NB4 (cell line): ENCODE data around the gene RPP30.
"Not testable (repeated sequence)": the region's sequence is repeated elsewhere in the genome, so short reads cannot be mapped to it uniquely, and the experiment has no call there.

Experiments
- DNase-seq: peaks from one replicate; pipeline ENCODE4 v3.0.0; 2010; ENCODE audit warnings: low read depth
- H3K4me3 ChIP-seq: one replicate; pipeline ENCODE4 v1.5.1; 2011; ENCODE audit warnings: mild to moderate bottlenecking, low read depth, low read length, moderate library complexity
- MYC ChIP-seq: IDR thresholded peaks from 2 replicates; pipeline ENCODE4 v1.6.1; 2011; ENCODE audit warnings: low read depth, low read length
- POLR2A ChIP-seq: IDR thresholded peaks from 2 replicates; pipeline ENCODE4 v1.6.1; 2011; ENCODE audit warnings: mild to moderate bottlenecking; ENCODE audit not compliant: insufficient read length; ENCODE audit errors: extremely low read depth
- TF ChIP-seq, protein P1 (sequence below): IDR thresholded peaks from one replicate; pipeline ENCODE4 v1.5.1; 2012; ENCODE audit warnings: low read depth, low read length
- TF ChIP-seq, protein P2 (sequence below): IDR thresholded peaks from 2 replicates; pipeline ENCODE4 v1.6.1; 2011; ENCODE audit warnings: low read depth, low read length

The RPP30 gene

DNA sequence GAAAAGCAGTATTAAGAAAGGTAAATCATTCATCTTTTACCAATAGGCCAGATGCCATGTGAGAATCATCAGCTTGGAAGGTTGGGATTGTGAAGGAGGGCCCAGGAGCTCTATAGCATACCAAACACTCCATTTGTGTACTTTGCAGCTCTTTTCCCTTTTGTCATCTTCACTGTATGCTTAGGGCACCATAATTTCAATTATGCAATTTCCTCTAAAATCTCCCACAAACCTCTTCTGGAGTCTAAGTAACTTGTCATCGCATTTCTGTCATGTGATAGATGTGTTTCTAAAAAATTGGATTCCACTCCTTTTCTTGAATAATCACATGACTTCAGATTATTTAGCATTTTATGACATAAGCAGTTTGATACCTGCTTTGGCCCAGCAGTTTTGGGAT lies 17.9 kb downstream of the RPP30 start:
- DNase-seq = no peak
- no peak overlapping the region for H3K4me3 ChIP-seq
- TF ChIP-seq, protein P1, sequence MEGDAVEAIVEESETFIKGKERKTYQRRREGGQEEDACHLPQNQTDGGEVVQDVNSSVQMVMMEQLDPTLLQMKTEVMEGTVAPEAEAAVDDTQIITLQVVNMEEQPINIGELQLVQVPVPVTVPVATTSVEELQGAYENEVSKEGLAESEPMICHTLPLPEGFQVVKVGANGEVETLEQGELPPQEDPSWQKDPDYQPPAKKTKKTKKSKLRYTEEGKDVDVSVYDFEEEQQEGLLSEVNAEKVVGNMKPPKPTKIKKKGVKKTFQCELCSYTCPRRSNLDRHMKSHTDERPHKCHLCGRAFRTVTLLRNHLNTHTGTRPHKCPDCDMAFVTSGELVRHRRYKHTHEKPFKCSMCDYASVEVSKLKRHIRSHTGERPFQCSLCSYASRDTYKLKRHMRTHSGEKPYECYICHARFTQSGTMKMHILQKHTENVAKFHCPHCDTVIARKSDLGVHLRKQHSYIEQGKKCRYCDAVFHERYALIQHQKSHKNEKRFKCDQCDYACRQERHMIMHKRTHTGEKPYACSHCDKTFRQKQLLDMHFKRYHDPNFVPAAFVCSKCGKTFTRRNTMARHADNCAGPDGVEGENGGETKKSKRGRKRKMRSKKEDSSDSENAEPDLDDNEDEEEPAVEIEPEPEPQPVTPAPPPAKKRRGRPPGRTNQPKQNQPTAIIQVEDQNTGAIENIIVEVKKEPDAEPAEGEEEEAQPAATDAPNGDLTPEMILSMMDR = no peak
- TF ChIP-seq, protein P2, sequence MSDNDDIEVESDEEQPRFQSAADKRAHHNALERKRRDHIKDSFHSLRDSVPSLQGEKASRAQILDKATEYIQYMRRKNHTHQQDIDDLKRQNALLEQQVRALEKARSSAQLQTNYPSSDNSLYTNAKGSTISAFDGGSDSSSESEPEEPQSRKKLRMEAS = no peak
- TF ChIP-seq POLR2A = no peak

DNA sequence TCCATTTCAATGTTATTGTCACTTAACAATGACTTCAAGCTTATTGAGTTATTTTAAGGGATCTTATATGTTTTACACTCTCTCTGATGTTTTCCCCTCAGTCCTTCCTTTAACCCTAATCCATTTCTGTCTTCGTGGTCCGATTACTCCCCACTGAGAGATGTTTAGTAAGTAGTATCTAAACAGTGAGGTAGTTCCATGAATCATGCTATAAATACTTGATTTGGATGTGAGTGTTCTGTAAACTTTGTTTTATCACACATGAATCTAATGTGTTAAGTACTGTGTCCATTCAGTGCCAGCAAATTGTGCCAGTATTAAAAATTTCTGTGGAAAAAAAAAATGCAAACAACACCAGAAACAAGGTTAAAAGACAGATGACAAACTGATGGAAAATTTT lies 18.6 kb downstream of the RPP30 start:
- no peak overlapping the region for H3K4me3 ChIP-seq
- no peak for DNase-seq
- no peak for TF ChIP-seq MYC

DNA sequence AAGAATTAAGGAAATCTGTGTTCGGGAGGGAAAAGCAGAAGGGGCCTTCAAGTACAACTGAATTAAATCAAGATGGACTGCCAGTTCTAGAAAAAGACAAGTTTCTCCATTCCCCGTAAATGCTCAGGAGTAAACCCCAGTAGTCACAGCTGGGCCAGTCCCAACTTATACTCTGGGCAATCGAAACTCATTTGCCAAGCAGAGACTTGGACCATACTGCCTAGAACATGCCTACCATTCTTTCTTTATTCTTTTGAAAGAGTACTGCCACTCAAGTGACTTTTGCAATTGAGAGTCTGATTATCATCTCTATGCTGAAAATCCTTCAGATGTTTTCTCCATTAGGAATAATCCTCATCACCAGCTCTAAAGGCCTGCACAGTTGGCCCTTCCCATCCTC lies 21.4 kb downstream of the RPP30 start:
- no peak for DNase-seq
- TF ChIP-seq POLR2A (no peak), MYC (no peak)
- TF ChIP-seq, protein P1 = no peak
- TF ChIP-seq, protein P2 = no peak
- H3K4me3 ChIP-seq = no peak overlapping the region

- not testable (repeated sequence) for DNase-seq, H3K4me3 ChIP-seq
These were observed 25.1 kb downstream of the RPP30 start for GRCh38 chr10:90896916-90897315.

DNA sequence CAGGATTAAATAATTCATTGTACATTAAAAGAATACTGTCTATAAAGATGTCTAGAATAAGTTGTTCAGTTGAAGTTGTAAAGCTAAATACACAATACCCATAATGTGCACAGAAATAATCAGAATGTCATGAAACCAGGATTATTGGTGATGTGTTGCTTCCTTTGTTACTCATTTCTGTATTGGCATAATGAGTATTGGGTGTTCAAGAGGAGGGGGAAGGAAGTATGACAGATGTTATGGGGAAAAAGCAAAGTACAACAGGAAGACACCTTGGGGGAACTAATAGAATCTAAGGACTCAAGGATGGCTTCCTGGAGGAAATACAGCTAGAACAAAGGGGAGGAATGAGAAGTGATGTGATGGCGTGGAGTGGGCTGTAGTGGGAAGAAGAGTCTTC lies 34.2 kb downstream of the RPP30 start:
- TF ChIP-seq POLR2A = no peak
- TF ChIP-seq, protein P1 = no peak
- TF ChIP-seq, protein P2 = no peak
- TF ChIP-seq MYC = no peak
- H3K4me3 ChIP-seq = no peak overlapping the region
- DNase-seq = no peak

- no peak for DNase-seq
- no peak overlapping the region for H3K4me3 ChIP-seq
- no peak for TF ChIP-seq MYC
These were observed 34.8 kb downstream of the RPP30 start for GRCh38 chr10:90906596-90906995.

DNA sequence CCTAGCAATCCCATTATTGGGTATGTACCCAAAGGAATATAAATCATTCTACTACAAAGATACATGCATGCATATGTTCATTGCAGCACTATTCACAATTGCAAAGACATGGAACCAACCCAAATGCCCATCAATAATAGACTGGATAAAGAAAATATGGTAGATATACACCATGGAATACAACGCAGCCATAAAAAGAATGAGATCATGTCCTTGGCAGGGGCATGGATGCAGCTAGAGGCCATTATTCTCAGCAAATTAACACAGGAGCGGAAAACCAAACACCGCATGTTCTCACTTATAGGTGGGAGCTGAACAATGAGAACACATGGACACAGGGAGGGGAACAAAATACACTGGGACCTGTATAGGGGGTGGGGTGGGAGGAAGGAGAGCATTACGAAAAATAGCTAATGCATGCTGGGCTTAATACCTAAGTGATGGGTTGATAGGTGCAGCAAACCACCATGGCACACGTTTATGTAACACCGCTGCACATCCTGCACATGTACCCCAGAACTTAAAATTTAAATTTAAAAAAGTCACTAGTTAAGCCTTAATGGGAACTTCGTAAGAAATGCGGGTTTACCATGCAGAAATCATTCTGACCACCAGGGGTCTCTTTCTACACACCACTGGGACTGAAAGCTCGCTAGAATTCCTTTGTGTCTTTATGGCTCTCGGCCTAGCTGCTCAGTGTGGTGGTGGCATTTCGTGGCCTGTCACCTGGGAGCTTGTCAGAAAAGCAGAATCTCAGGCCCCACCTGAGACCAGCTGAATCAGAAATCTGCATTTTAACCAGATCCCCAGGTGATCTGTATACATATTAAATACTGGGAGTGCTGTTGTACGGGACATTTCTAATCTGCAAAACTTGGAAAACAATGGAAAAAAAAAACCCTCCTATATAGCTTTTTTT lies 39.6 kb downstream of the RPP30 start:
- peak; percentile 74 for DNase-seq
- TF ChIP-seq, protein P2 = no peak
- TF ChIP-seq, protein P1 = peak; percentile 71

More for the DNA sequence above, 39.6 kb downstream of the RPP30 start:
- H3K4me3 ChIP-seq = no peak overlapping the region
